Endothelial cell of umbilical vein (primary cell): ENCODE measurements around the gene SIGLEC6. TPM values are rescaled to one million over a fixed set of nuclear protein-coding genes. Genes with fewer than 3 reads are reported as not detected.

Experiments used
- BruUV-seq: library from RNA; stranded (reverse); fragments of 400-500 nt; replicated peaks from 2 replicates; lab custom pipeline; 2021; lab: Mats Ljungman, UMichigan
- CTCF ChIA-PET: fragments of 300-600, 350-600 bp; sonication (Branson Sonifier 250); formaldehyde crosslinking; loops from one replicate; lab custom pipeline; 2021; ENCODE audit warnings: antibody characterized with exemption, inconsistent platforms; lab: Charles Lee
- POLR2A ChIA-PET: fragments of 300-600, 350-600 bp; sonication (Branson Sonifier 250); formaldehyde crosslinking; loops from one replicate; lab custom pipeline; 2021; ENCODE audit warnings: antibody characterized with exemption, inconsistent platforms; lab: Charles Lee
- DNase-seq: peaks from one replicate; pipeline ENCODE4 v3.0.0-alpha.2; 2011; ENCODE audit warnings: low read depth, low spot score
- FAIRE-seq: peaks from 2 replicates; lab custom pipeline; 2011; peaks lifted over from hg19 to GRCh38; lab: Jason Lieb, UNC
- H2AFZ ChIP-seq: 2 replicates; pipeline ENCODE4 v1.6.0; 2012; ENCODE audit warnings: low read depth, low read length, control low read depth, inconsistent platforms
- H3K27ac ChIP-seq: 2 replicates; pipeline ENCODE4 v1.5.1; 2011; ENCODE audit warnings: low read depth, mild to moderate bottlenecking, control low read depth, low read length, moderate library complexity; ENCODE audit not compliant: insufficient read depth
- H3K27me3 ChIP-seq, 2 experiments: 2 replicates each; pipeline versions ENCODE4 v1.6.0 to v1.6.1; 2011; ENCODE audit warnings: low read length in 2 of 2, mixed read lengths in 1 of 2; ENCODE audit not compliant: control insufficient read depth in 2 of 2, insufficient read depth in 2 of 2
- H3K36me3 ChIP-seq, 2 experiments: 2 replicates in 1 of 2; 3 replicates in 1 of 2; pipeline ENCODE4 v1.5.1; 2011; ENCODE audit warnings: low read length in 2 of 2, mild to moderate bottlenecking in 1 of 2, moderate library complexity in 1 of 2; ENCODE audit not compliant: control insufficient read depth in 2 of 2, insufficient read depth in 2 of 2; ENCODE audit errors: extremely low read depth in 1 of 2
- H3K4me1 ChIP-seq: 3 replicates; pipeline ENCODE4 v1.5.1; 2011; ENCODE audit warnings: mild to moderate bottlenecking, low read length; ENCODE audit not compliant: control insufficient read depth, insufficient read depth; ENCODE audit errors: extremely low read depth
- H3K4me2 ChIP-seq: 2 replicates; pipeline ENCODE4 v1.6.1; 2011; ENCODE audit warnings: low read length, control low read depth, mixed read lengths; ENCODE audit not compliant: insufficient read depth
- H3K4me3 ChIP-seq, 3 experiments: fragments of 200-600 bp in 1 of 3; sonication (generic), shearing (Covaris generic) in 1 of 3; replicated peaks in 1 of 3; 2 replicates each; pipeline ENCODE4 v1.5.1; 2011 to 2016; ENCODE audit warnings: control low read depth in 3 of 3, low read length in 3 of 3, mild to moderate bottlenecking in 2 of 3, inconsistent platforms in 1 of 3, low read depth in 1 of 3, moderate library complexity in 1 of 3; ENCODE audit not compliant: insufficient read depth in 1 of 3
- H3K79me2 ChIP-seq: 2 replicates; pipeline ENCODE4 v1.6.0; 2012; ENCODE audit warnings: low read length, inconsistent platforms; ENCODE audit not compliant: control insufficient read depth, insufficient read depth
- H3K9ac ChIP-seq: replicated peaks from 2 replicates; pipeline ENCODE3; 2011; ENCODE audit warnings: low read length, control low read depth; ENCODE audit not compliant: insufficient read depth; ENCODE audit errors: extremely low read depth
- H3K9me1 ChIP-seq: replicated peaks from 3 replicates; pipeline ENCODE4 v1.6.0; 2011; ENCODE audit warnings: mild to moderate bottlenecking, low read length; ENCODE audit not compliant: control insufficient read depth, insufficient read depth; ENCODE audit errors: extremely low read depth
- H3K9me3 ChIP-seq: replicated peaks from 2 replicates; pipeline ENCODE4 v1.5.1; 2012; ENCODE audit warnings: low read length, inconsistent platforms; ENCODE audit not compliant: control insufficient read depth, insufficient read depth
- H4K20me1 ChIP-seq: replicated peaks from 2 replicates; pipeline ENCODE3; 2011; ENCODE audit warnings: mild to moderate bottlenecking, low read length; ENCODE audit not compliant: control insufficient read depth, insufficient read depth; ENCODE audit errors: extremely low read depth
- EZH2 ChIP-seq: IDR thresholded peaks from 2 replicates; pipeline ENCODE4 v1.6.1; 2012; ENCODE audit warnings: borderline replicate concordance, low read depth, mild to moderate bottlenecking, moderate library complexity, low read length, inconsistent platforms; ENCODE audit not compliant: severe bottlenecking
- FOS ChIP-seq: IDR thresholded peaks from 2 replicates; pipeline ENCODE4 v1.6.1; 2011; ENCODE audit warnings: mild to moderate bottlenecking, low read length, moderate library complexity, borderline replicate concordance; ENCODE audit not compliant: insufficient read depth
- GATA2 ChIP-seq: IDR thresholded peaks from 2 replicates; pipeline ENCODE4 v1.7.0; 2011; ENCODE audit warnings: low read depth, mild to moderate bottlenecking, moderate library complexity, mixed read lengths, low read length; ENCODE audit not compliant: insufficient read length, insufficient read depth
- JUN ChIP-seq: IDR thresholded peaks from 2 replicates; pipeline ENCODE4 v1.6.1; 2011; ENCODE audit warnings: borderline replicate concordance, low read depth; ENCODE audit not compliant: insufficient read length, insufficient read depth
- MAX ChIP-seq: IDR thresholded peaks from 2 replicates; pipeline ENCODE4 v1.6.1; 2011; ENCODE audit not compliant: insufficient read depth, insufficient read length
- MYC ChIP-seq: IDR thresholded peaks from one replicate; pipeline ENCODE4 v1.6.1; 2011; ENCODE audit warnings: mild to moderate bottlenecking, low read depth, low read length
- POLR2A ChIP-seq: IDR thresholded peaks from 2 replicates; pipeline ENCODE4 v1.6.1; 2012; ENCODE audit warnings: low read depth, mild to moderate bottlenecking, control low read depth, low read length
- POLR2AphosphoS5 ChIP-seq: IDR thresholded peaks from 2 replicates; pipeline ENCODE4 v1.6.1; 2012; ENCODE audit warnings: low read depth, mild to moderate bottlenecking, control low read depth, low read length, moderate library complexity; ENCODE audit not compliant: insufficient read depth
- dilution Hi-C: fragments of 300-500 bp; cut with MboI; formaldehyde crosslinking; loops from one replicate; pipeline ENCODE4 v1.15.0; 2019; ENCODE audit warnings: low sequenced_read_pairs; ENCODE audit not compliant: extremely low pct_ligation_motif_present
- intact Hi-C: fragments of 100-400 bp; cut with micrococcal nuclease; formaldehyde crosslinking; loops from one replicate; pipeline ENCODE4 v1.10.0; 2022
- polyA plus RNA-seq, 4 experiments: library from polyadenylated mRNA; depleted of rRNA in 3 of 4; stranded (reverse) in 3 of 4; unstranded in 1 of 4; fragments of >200 nt; gene quantifications; 2 replicates each; pipeline versions ENCODE4 v1.2.1 to v1.2.3, GENCODE V29; 2011 to 2012; ENCODE audit warnings: missing spikeins in 1 of 4
- total RNA-seq: library from RNA; stranded (reverse); gene quantifications from 2 replicates; pipeline ENCODE4 v1.2.3, GENCODE V29; 2021
- TF ChIP-seq, protein P1 (sequence below), 2 donors: IDR thresholded peaks; 1 replicate in 1 of 2; 2 replicates in 1 of 2; pipeline ENCODE4 v1.5.1; 2011; ENCODE audit warnings: low read length in 2 of 2, mild to moderate bottlenecking in 2 of 2, moderate library complexity in 2 of 2, control low read depth in 1 of 2, inconsistent platforms in 1 of 2, low read depth in 1 of 2; ENCODE audit not compliant: insufficient read depth in 1 of 2; ENCODE audit errors: extremely low read depth in 1 of 2

Gene SIGLEC6
- total and polyA plus RNA-seq, 2 donors (not counting 3 experiments of a cell fraction or from before 2014, with no cell fraction given): not detected

DNA sequence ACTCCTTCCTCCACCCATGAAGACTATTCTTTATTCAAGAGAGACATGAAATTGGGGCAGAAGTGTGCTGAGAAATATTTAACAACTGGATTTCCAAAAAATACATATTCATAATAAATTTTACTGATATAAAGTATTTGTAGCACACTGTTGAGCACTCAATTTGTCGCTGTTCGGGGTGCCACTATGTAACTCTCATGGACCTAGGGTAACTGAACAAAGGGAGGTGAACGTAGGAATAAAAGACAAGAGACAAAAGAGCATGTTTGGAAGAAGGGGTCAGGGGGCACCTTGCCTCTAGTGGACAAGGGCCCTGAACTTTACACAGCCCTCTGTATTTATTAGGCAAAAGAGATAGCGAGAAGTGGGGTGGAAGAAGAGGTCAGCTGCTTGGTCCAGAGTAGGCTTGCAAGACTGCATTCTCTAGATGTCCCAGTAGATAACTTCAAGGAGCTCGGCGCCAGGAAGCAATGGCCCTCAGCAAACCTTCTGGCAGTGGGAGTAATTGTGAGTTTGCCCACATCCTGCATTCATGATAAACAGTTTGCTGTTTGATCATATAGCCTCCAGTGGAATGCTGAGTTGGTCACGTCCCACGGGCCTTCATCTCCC is 35.1 kb upstream of the SIGLEC6 start:
- CTCF ChIA-PET: no interaction called here
- Histone ChIP-seq H3K4me2 (no peak overlapping the region), H3K9me1 (no peaks in the 10 kb centered on the region), H3K9me3 (no peaks in the 10 kb centered on the region), H3K36me3 (no peaks in the 10 kb centered on the region), H3K79me2 (peaks cover 5% of the 10 kb centered on the region), H3K27me3 (peaks cover 14 to 32% of the 10 kb centered on the region in 2 experiments), H4K20me1 (no peaks in the 10 kb centered on the region), H3K9ac (no peak overlapping the region), H3K4me1 (peaks cover under 1% of the 10 kb centered on the region), H2AFZ (no peak overlapping the region), H3K4me3 (no peak overlapping the region), H3K27ac (no peak overlapping the region)
- POLR2A ChIA-PET: no interaction called here
- no peak for FAIRE-seq
- intact Hi-C loops (no loop called here), dilution Hi-C loops (no loop called here)
- TF ChIP-seq EZH2: no peak
- TF ChIP-seq MAX: no peak
- TF ChIP-seq JUN: no peak
- no peak for TF ChIP-seq FOS
- TF ChIP-seq, protein P1, sequence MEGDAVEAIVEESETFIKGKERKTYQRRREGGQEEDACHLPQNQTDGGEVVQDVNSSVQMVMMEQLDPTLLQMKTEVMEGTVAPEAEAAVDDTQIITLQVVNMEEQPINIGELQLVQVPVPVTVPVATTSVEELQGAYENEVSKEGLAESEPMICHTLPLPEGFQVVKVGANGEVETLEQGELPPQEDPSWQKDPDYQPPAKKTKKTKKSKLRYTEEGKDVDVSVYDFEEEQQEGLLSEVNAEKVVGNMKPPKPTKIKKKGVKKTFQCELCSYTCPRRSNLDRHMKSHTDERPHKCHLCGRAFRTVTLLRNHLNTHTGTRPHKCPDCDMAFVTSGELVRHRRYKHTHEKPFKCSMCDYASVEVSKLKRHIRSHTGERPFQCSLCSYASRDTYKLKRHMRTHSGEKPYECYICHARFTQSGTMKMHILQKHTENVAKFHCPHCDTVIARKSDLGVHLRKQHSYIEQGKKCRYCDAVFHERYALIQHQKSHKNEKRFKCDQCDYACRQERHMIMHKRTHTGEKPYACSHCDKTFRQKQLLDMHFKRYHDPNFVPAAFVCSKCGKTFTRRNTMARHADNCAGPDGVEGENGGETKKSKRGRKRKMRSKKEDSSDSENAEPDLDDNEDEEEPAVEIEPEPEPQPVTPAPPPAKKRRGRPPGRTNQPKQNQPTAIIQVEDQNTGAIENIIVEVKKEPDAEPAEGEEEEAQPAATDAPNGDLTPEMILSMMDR (IDR thresholded peaks at IDR 0.05; ENCODE audit: extremely low read depth in 1 of 2, insufficient read depth in 1 of 2, low read depth in 1 of 2, low read length in 2 of 2): no peak
- no peak for TF ChIP-seq POLR2AphosphoS5
- no peak for TF ChIP-seq POLR2A
- no peak for TF ChIP-seq GATA2
- no peak for TF ChIP-seq MYC
- DNase-seq: no peak
- BruUV-seq: no TSS peak
